HG02840 (cell line): ENCODE results near the gene BRWD1.
"Not testable (repeated sequence)": the region's sequence is repeated elsewhere in the genome, so short reads cannot be mapped to it uniquely, and the experiment has no call there.

Experiments used
- ATAC-seq: cut with Tn5 transposase; IDR thresholded peaks from one replicate; pipeline ENCODE4 v1.9.1; 2021; ENCODE audit warnings: mild to moderate bottlenecking, moderate library complexity, moderate number of reproducible peaks; ENCODE audit not compliant: unreplicated experiment, low FRiP score

The BRWD1 gene

DNA sequence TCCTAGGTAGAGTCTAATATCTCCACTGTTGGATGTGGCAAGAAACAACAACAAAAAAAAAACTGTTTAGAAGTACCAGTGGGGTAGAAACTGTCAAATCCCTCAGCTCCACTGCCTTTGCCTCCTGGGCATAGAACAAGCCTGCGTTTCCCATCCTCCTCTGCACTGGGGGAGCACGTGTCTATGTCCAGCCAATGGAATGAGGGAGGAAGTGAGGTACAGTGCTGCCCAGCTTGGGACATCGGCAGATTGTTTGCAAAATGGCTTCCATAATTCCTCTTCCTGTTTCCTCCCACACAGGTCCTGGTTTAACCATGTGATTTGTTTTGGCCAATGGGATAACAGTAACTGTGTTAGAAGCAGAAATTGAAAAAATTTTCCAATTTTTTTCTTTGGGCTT is 169.2 kb downstream of the BRWD1 start:
- ATAC-seq = no peak

GRCh38 chr21:39142972-39143371 is 170.5 kb downstream of the BRWD1 start:
- no peak for ATAC-seq

- ATAC-seq = no peak
Observed at GRCh38 chr21:39141502-39141901, 171.9 kb downstream of the BRWD1 start.

- no peak for ATAC-seq
Observed at GRCh38 chr21:39137248-39138178, 175.9 kb downstream of the BRWD1 start.

DNA sequence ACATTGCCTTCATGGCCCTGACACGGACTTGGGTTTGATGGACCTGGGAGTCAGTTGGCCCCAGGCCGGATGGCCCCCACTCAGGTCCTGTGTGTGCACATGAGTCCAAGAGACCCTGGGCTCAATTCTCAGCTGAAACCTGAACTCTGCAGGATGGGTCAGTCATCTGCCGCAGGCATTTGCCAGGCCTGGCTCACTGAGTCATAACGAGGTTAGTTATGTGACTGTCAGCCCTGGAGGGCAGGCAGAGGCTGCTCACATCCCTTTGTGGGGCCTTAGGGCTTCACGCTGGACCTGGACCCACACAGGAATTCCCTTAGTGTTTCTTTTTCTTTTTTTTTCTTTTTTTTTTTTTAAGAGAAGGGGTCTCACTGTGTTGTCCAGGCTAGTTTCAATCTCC is 176.7 kb downstream of the BRWD1 start:
- no peak for ATAC-seq

GRCh38 chr21:39136138-39136537 is 177.3 kb downstream of the BRWD1 start:
- not testable (repeated sequence) for ATAC-seq

DNA sequence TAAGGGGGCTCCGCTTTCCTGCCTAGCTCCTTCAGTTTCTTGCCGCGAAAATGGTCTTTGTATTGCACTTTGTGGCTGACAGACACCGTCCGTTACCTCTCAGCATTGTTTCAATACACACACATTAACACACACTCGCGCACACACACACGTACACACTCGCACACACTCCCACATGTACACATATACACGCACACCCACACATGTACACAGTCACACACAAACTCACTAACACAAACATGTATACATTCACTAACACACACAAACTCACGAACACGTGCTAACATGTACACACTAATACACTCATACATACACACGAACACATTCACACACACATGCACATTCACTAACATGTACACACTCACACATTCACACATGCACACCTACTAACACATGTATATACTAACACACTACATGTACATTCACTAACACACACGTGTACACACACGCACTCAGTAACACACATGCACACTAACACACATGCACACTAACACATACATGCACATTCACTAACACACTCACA is 179.1 kb downstream of the BRWD1 start:
- no peak for ATAC-seq
